SU-DHL-6 (cell line): ENCODE results near the gene NEK11.

Experiments used
- H2AFZ ChIP-seq: fragments of 200-600 bp; sonication (generic); 2 replicates; pipeline ENCODE4 v1.6.1; 2014; ENCODE audit warnings: low read depth, mild to moderate bottlenecking, moderate library complexity, mixed read lengths, antibody characterized with exemption, low read length; ENCODE audit not compliant: severe bottlenecking
- H3F3A ChIP-seq: fragments of 200-600 bp; shearing (Covaris generic); 2 replicates; pipeline ENCODE4 v1.6.0; 2016; ENCODE audit warnings: antibody characterized with exemption, mild to moderate bottlenecking; ENCODE audit not compliant: insufficient read depth
- H3K27ac ChIP-seq: fragments of 200-600 bp; sonication (generic); 2 replicates; pipeline ENCODE4 v1.5.1; 2016; ENCODE audit warnings: low read depth, mild to moderate bottlenecking, low read length, moderate library complexity, mixed read lengths
- H3K27me3 ChIP-seq: fragments of 200-600 bp; sonication (generic), shearing (Covaris generic); 2 replicates; pipeline ENCODE4 v1.6.0; 2014; ENCODE audit warnings: mild to moderate bottlenecking, low read length
- H3K36me3 ChIP-seq: fragments of 200-600 bp; sonication (generic); 2 replicates; pipeline ENCODE4 v1.6.1; 2014; ENCODE audit warnings: mild to moderate bottlenecking, low read length, mixed read lengths
- H3K4me2 ChIP-seq: fragments of 300-600, 200-600 bp; shearing (Covaris generic), sonication (generic); 2 replicates; pipeline ENCODE4 v1.6.0; 2014; ENCODE audit warnings: low read length, low read depth, mild to moderate bottlenecking; ENCODE audit not compliant: poor library complexity, severe bottlenecking
- H3K4me3 ChIP-seq: fragments of 200-600 bp; sonication (generic); 2 replicates; pipeline ENCODE4 v1.5.1; 2014; ENCODE audit warnings: antibody characterized with exemption, low read length, mild to moderate bottlenecking, mixed read lengths; ENCODE audit not compliant: insufficient read depth, poor library complexity, severe bottlenecking
- H3K79me2 ChIP-seq: fragments of 200-600 bp; sonication (generic); 2 replicates; pipeline ENCODE4 v1.6.1; 2014; ENCODE audit warnings: mild to moderate bottlenecking, low read length, moderate library complexity; ENCODE audit not compliant: insufficient read depth
- H3K9ac ChIP-seq: fragments of 200-600 bp; sonication (generic); 2 replicates; pipeline ENCODE4 v1.7.0; 2014; ENCODE audit warnings: mild to moderate bottlenecking, low read length
- H3K9me2 ChIP-seq: fragments of 200-600 bp; sonication (generic); replicated peaks from 2 replicates; pipeline ENCODE4 v1.6.1; 2014; ENCODE audit warnings: low read length; ENCODE audit not compliant: insufficient read depth
- H3K9me3 ChIP-seq: fragments of 200-600 bp; sonication (generic); 2 replicates; pipeline ENCODE4 v1.6.1; 2014; ENCODE audit warnings: low read length, mixed read lengths; ENCODE audit not compliant: insufficient read depth
- H4K20me1 ChIP-seq: fragments of 200-600 bp; sonication (generic); 2 replicates; pipeline ENCODE4 v1.6.1; 2014; ENCODE audit warnings: low read depth, mild to moderate bottlenecking, antibody characterized with exemption, low read length, moderate library complexity, mixed read lengths
- EZH2phosphoT487 ChIP-seq: fragments of 200-600 bp; sonication (generic), shearing (Covaris generic); conservative IDR thresholded peaks from 2 replicates; pipeline ENCODE4 v1.6.1; 2018; ENCODE audit warnings: mild to moderate bottlenecking, antibody characterized with exemption, low read length, moderate library complexity, mixed read lengths
- TF ChIP-seq, protein P1 (sequence below): fragments of 200-600 bp; sonication (generic); IDR thresholded peaks from one replicate; pipeline ENCODE4 v1.5.1; 2017; ENCODE audit warnings: antibody characterized with exemption, mild to moderate bottlenecking, low read length, moderate library complexity; ENCODE audit not compliant: insufficient read depth, poor library complexity, severe bottlenecking

The NEK11 gene

DNA sequence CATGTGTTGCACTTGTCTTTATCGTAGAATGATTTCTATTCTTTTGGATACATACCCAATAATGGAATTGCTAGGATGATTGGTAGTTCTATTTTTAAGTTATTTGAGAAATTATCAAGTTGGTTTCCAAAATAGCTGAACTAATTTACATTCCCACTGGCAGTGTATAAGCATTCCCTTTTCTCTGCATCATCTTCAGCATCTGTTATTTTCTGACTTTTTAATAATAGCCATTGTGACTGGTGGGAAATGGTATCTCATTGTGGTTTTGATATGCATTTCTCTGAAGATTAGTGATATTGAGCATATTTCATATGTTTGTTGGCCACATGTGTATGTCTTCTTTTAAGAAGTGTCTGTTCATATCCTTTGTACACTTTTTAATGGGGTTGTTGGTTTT, 273.2 kb downstream of the NEK11 start:
- Histone ChIP-seq H3F3A (no peaks in the 10 kb centered on the region), H3K27ac (no peak overlapping the region), H3K36me3 (no peaks in the 10 kb centered on the region), H3K9ac (no peak overlapping the region), H3K9me3 (no peaks in the 10 kb centered on the region), H4K20me1 (no peaks in the 10 kb centered on the region), H3K79me2 (no peaks in the 10 kb centered on the region), H3K9me2 (no peaks in the 10 kb centered on the region), H3K27me3 (no peaks in the 10 kb centered on the region), H3K4me3 (no peak overlapping the region), H2AFZ (no peak overlapping the region), H3K4me2 (no peak overlapping the region)
- no peak for TF ChIP-seq EZH2phosphoT487
- TF ChIP-seq, protein P1, sequence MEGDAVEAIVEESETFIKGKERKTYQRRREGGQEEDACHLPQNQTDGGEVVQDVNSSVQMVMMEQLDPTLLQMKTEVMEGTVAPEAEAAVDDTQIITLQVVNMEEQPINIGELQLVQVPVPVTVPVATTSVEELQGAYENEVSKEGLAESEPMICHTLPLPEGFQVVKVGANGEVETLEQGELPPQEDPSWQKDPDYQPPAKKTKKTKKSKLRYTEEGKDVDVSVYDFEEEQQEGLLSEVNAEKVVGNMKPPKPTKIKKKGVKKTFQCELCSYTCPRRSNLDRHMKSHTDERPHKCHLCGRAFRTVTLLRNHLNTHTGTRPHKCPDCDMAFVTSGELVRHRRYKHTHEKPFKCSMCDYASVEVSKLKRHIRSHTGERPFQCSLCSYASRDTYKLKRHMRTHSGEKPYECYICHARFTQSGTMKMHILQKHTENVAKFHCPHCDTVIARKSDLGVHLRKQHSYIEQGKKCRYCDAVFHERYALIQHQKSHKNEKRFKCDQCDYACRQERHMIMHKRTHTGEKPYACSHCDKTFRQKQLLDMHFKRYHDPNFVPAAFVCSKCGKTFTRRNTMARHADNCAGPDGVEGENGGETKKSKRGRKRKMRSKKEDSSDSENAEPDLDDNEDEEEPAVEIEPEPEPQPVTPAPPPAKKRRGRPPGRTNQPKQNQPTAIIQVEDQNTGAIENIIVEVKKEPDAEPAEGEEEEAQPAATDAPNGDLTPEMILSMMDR = no peak

DNA sequence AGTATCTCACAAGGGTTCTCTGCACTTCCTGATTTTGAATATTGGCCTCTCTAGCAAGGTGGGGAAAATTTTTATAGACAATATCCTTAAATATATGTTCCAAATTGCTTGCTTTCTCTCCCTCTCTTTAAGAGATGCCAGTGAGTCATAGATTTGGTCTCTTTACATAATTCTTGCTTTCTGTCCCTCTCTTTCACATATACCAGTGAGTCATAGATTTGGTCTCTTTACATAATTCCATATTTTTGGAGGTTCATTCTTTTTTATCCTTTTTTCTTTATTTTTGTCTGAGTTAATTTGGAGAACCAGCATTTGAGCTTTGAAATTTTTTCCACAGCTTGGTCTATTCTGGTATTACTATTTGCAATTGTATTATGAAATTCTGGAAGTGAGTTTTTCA, 277.2 kb downstream of the NEK11 start:
- Histone ChIP-seq H3K27ac (no peak overlapping the region), H3K27me3 (no peaks in the 10 kb centered on the region), H3K9me3 (no peaks in the 10 kb centered on the region), H3K4me3 (no peak overlapping the region), H3K4me2 (no peak overlapping the region), H3F3A (no peaks in the 10 kb centered on the region), H3K36me3 (no peaks in the 10 kb centered on the region), H3K79me2 (no peaks in the 10 kb centered on the region), H4K20me1 (no peaks in the 10 kb centered on the region), H2AFZ (no peak overlapping the region), H3K9ac (no peak overlapping the region), H3K9me2 (no peaks in the 10 kb centered on the region)
- TF ChIP-seq, protein P1 = no peak
- no peak for TF ChIP-seq EZH2phosphoT487

DNA sequence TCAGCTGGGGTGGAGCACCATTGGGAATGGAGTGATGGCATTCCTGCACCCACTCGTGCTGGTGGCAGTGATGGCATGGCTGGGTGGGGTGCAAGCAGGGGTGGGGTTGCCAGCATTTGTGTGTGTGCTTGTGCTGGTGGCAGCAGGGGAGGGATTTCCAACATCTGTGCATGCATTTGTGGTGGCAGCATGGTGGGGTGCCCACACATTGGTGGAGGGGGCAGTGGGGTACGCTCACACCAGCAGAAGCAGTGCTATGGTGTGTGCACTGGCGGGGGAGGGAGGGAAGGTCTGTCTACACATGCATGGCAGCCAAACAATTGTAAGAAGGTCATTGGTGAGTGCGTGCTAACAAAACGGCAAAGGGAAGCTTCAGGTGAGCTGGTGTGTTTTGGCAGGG, 278.2 kb downstream of the NEK11 start:
- no peak overlapping the region for H3K4me3 ChIP-seq
- H3K4me2 ChIP-seq = no peak overlapping the region
- H4K20me1 ChIP-seq = no peaks in the 10 kb centered on the region
- no peaks in the 10 kb centered on the region for H3K79me2 ChIP-seq
- H3K36me3 ChIP-seq = no peaks in the 10 kb centered on the region
- no peaks in the 10 kb centered on the region for H3K9me3 ChIP-seq
- H3K9ac ChIP-seq = no peak overlapping the region
- H3K9me2 ChIP-seq = no peaks in the 10 kb centered on the region
- H2AFZ ChIP-seq = no peak overlapping the region
- H3K27ac ChIP-seq = no peak overlapping the region
- no peaks in the 10 kb centered on the region for H3F3A ChIP-seq
- TF ChIP-seq, protein P1 = no peak
- TF ChIP-seq EZH2phosphoT487 = no peak
- no peaks in the 10 kb centered on the region for H3K27me3 ChIP-seq

DNA sequence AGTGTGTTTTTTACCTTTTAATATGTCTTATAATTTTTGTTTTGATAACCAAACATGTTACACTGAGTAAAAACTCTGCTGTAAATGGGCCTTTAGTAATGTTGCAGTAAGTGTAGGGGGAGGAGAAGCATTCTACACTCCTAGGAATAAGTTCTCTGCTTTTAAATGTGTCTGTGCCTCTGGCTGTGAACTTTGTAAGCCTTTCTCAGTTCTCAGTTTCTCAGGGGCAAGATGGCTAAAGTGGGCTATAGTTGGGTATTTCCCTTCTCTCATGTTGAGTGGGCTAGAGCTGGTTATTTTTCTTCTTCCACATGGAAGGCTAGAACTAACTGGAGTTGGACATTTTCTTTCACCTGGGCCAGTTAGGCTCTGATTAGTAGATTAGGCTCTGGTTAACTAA, 279.6 kb downstream of the NEK11 start:
- no peaks in the 10 kb centered on the region for H4K20me1 ChIP-seq
- no peaks in the 10 kb centered on the region for H3K79me2 ChIP-seq
- no peaks in the 10 kb centered on the region for H3F3A ChIP-seq
- no peak overlapping the region for H3K27ac ChIP-seq
- no peak overlapping the region for H3K4me3 ChIP-seq
- no peak overlapping the region for H3K4me2 ChIP-seq
- H3K27me3 ChIP-seq = no peaks in the 10 kb centered on the region
- no peaks in the 10 kb centered on the region for H3K36me3 ChIP-seq
- H2AFZ ChIP-seq = no peak overlapping the region
- TF ChIP-seq, protein P1 = no peak
- no peak for TF ChIP-seq EZH2phosphoT487
- H3K9me3 ChIP-seq = no peaks in the 10 kb centered on the region
- no peaks in the 10 kb centered on the region for H3K9me2 ChIP-seq
- H3K9ac ChIP-seq = no peak overlapping the region
